ENCODE measurements around the gene CDC42SE1. TPM values are rescaled to one million over a fixed set of nuclear protein-coding genes. Genes with fewer than 3 reads are reported as not detected.

The CDC42SE1 gene
- total and polyA plus RNA-seq, 9 of the 15 experiments (the other 6 are each of a cell fraction or from before 2014, with no cell fraction given): 78.1 to 189 (median 114) TPM

- TF ChIP-seq CTCFL (IDR thresholded peaks at IDR 0.05; ENCODE audit: borderline replicate concordance, insufficient read depth, low read depth, low read length, poor library complexity, severe bottlenecking) (peak; percentile 75), ZNF583 (CRISPR knock-in tag; IDR thresholded peaks at IDR 0.05) (no peak), ZNF431 (CRISPR knock-in tag; IDR thresholded peaks at IDR 0.05) (no peak), KDM1A (IDR thresholded peaks at IDR 0.05) (peak in 1 of 2 experiments; percentile 63; a peak in 1 of 4 replicates), NCOA1 (IDR thresholded peaks at IDR 0.05; ENCODE audit: low read depth) (peak; percentile 68; the same call in 1 of the 2 replicates), HDAC8 (tag; IDR thresholded peaks at IDR 0.05) (no peak), NCOR1 (IDR thresholded peaks at IDR 0.05) (peak; percentile 92), ZNF274 (IDR thresholded peaks at IDR 0.05; ENCODE audit: borderline replicate concordance, low read depth, low read length) (no peak; the same call in 1 of the 2 replicates), CBX8 (IDR thresholded peaks at IDR 0.05; ENCODE audit: borderline replicate concordance, extremely low read depth, low read depth, low read length, poor library complexity, severe bottlenecking) (no peak), SMAD3 (CRISPR knock-in tag; conservative IDR thresholded peaks at IDR 0.05) (peak; percentile 66; the same call in 1 of the 2 replicates), ZNF785 (CRISPR knock-in tag; IDR thresholded peaks at IDR 0.05) (no peak), GABPB2 (CRISPR knock-in tag; conservative IDR thresholded peaks at IDR 0.05) (no peak), ZSCAN32 (CRISPR knock-in tag; IDR thresholded peaks at IDR 0.05) (no peak), NCOA2 (IDR thresholded peaks at IDR 0.05; ENCODE audit: partially characterized antibody in 2 of 2) (no peak), MTA3 (IDR thresholded peaks at IDR 0.05; ENCODE audit: borderline replicate concordance) (peak; percentile 80; the same call in 1 of the 2 replicates), RBM34 (IDR thresholded peaks at IDR 0.05; ENCODE audit: borderline replicate concordance, insufficient read depth, low read length) (0 out of 2 replicates have a peak, but pooled peaks have one; percentile 46), RBM17 (IDR thresholded peaks at IDR 0.05; ENCODE audit: borderline replicate concordance, low read depth, low read length) (no peak), TFAM (CRISPR knock-in tag; conservative IDR thresholded peaks at IDR 0.05) (no peak), DIDO1 (tag; IDR thresholded peaks at IDR 0.05; ENCODE audit: low read depth) (no peak), ETV1 (tag; conservative IDR thresholded peaks at IDR 0.05; ENCODE audit: low read depth) (peak; percentile 99), MNT (conservative IDR thresholded peaks at IDR 0.05) (peak; percentile 59 to 83), POLR2AphosphoS5 (IDR thresholded peaks at IDR 0.05; ENCODE audit: control insufficient read depth, insufficient read depth, low read depth, low read length) (peak; percentile 88), DACH1 (IDR thresholded peaks at IDR 0.05; ENCODE audit: partially characterized antibody) (peak; percentile 82), SIX5 (IDR thresholded peaks at IDR 0.05; ENCODE audit: borderline replicate concordance in 1 of 2, insufficient read depth in 1 of 2, low read depth in 1 of 2, low read length in 2 of 2) (0 out of 4 replicates have a peak, but pooled peaks of 1 of the 2 experiments have one; percentile 13)
Observed at GRCh38 chr1:151059109-151060006, at the start of gene CDC42SE1 (continued).

All from K562 (cell line).